ENCODE data around the gene ZNF335.
"Not testable (repeated sequence)": the region's sequence is repeated elsewhere in the genome, so short reads cannot be mapped to it uniquely, and the experiment has no call there.

The ZNF335 gene

DNA sequence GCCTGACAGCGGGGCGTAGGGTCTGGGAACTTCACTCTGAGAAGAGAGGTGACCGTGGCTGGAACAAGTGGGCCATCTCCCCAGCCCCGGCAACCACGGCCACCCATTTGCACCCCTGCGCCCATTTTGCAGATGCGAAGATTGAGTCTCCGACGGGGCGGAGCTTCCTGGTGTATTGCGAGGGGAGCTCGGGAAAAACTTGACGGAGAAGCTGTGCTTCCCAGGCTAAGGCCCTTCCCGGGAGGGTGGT, 653 bp downstream of the ZNF335 start:
- in situ Hi-C loops (cut with HindIII; ENCODE audit: low sequenced_read_pairs), result no loop called here

DNA sequence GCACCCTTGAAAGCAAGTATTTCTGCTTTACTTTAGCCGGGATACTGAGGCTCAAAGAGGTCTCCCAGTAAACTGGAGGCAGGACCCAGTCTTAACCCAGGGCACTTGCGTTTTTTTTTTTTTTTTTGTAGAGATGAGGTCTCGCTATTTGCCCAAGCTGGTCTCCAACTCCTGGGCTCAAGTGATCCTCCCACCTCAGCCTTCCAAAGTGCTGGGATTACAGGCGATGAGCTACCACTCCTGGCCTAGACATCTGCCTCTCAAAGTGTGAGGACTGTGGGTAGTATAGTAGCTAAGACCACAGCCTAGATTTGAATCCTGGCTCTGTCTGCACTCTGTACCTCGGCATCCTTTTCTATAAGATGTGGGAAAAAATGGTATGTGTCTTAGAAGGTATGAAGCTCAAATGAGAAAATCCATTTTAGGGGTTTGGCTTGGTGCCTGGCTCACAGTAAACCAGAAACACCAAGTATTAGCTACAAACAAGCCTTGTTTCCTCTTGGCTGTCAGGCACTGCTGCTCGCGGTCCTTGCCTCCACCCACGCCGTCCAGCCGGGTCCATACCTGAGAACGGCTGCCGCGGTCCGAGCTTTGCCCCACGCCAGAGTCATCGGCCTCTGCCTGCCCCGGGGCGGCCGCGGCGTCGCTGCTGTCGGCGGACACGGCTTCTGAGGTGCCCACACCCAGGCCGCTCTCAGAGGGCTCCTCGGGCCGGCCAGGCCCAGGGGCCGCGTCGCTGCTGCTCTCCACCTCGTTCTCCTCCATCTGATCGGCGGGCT, 1.2 kb downstream of the ZNF335 start:
- in situ Hi-C loops (cut with HindIII; ENCODE audit: low sequenced_read_pairs), result no loop called here

DNA sequence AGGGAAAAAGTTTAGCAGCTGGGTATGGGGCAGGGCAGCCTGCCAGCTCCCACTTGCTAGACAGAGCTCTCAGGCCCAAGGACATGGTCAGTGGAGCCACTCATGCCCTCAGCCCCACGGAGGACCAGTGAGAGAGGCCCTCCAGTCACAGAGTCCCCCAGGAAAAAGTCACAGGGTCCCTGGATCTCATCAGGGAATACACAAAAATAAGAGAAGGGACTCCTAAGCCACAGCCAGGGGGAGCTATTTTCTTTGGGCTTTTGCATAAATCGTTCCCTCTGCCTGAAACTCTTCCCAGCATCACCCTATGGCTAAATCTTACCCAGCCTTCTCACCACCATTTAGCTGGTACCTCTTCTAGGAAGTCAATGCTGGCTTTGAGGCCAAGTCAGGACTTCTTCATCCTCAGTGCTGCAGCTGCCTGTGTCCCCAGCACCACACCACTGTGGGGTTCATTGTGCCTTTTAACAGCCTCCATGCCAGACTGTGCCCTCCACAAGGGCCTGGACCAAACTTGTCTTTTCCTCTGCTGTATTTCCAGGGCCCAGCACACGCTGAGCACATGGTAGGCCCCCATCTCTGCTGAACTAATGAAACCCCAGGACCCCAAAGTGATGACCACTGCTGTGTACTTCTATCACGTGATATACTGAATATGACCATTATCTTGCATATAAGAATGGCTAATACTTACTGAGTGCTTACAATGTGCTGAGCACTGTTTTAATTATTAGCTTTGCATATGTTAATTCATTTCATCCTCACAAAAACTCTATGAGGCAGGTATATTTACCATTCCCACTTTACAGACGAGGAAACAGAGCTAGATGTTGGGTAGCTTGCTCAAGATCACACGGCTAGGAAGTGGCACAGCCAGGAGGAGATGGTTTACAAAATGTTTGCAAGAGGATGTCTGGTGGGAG, 2.0 kb downstream of the ZNF335 start:
- in situ Hi-C loops (cut with HindIII; ENCODE audit: low sequenced_read_pairs), result no loop called here

DNA sequence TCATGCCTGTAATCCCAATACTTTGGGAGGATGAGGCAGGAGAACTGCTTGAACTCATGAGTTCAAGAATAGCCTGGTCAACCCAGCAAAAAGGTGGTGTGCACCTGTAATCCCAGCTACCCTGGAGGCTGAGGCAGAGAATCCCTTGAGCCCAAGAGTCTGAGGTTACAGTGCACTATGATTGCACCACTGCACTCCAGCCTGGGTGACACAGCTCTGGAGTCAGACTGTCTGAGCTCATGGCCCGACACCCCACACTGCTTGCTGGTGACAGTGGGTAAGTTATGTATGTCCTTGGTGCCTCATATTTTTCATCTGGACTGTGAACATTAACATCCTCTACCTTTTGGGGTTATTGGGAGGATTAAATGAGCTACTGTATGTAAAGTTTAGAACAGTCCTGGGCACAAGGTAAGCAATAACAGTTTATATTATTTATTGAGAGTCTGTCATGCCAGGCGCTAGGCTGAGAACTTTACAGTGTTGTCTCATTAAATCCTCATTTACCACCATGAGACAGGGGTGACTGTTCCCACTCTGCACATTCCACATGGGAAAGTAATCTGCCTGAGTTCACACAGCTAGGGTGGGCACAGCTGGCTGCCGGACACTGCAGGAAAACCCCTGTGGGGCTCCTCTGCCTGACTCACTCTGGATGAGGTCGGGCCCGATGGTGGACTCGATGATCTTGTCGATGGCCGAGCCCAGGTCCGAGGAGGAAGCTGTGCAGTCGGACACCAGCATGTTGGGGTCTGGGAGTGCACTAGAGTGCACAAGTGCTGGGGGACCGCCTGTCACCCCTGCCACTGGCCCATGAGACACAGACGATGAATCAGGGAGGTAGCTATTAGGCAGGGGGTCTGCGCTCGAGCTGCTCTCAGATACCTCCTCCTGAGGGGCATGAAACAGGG, 2.9 kb downstream of the ZNF335 start:
- in situ Hi-C loops (cut with HindIII; ENCODE audit: low sequenced_read_pairs), result no loop called here

DNA sequence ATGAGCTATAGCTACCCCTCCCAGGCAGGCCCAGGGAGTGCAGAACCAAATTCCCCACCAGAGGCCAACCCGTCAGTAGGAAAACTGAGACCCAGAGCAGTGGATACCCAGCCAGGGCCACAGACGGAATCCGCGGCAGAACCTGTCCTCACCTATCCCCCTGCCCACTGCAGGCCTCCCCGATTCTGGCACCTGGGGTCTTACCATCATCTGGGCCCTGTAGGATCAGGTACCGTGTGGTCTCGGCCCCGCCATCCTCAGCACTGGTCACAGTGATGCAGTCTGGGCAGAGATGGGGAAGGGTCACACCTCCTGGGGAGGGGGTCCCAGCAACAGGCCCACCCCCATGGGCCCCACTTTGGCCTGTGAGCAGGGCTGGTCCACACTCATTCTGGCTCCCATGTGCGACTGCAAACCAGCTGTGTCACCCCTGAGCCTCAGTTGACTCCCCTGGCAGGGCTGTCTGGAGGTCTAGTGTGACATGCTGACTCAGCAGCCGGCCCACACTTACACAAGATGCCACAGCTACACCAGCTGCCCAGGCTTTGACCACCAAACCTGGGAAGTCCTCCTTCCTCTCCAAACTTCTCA, 3.8 kb downstream of the ZNF335 start:
- in situ Hi-C loops (cut with HindIII; ENCODE audit: low sequenced_read_pairs), result no loop called here

DNA sequence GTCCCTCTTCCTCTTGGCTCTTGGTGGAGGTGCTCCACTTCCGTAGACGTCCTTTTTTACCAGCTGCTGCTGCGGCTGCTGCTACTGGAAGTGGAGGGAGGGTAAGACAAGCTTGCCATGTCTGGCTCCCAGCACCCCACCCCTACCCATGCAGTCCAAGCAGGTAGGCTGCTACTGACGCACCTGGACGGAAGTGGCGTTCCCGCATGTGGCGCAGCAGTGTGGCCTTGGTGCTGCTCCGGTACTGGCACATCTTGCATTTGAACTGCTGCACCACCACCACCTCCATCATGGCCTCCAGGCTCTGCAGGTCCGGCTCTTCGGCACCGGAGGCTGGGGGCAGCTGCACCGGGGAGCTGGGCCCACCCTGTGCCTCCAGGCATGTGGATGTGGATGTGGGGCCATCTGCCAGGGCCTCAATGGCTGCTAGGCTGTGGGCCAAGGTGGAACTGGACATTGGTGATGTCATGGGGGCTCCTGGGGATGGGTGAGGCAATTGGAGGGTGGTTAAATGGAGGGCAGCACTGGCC, 4.4 kb downstream of the ZNF335 start:
- in situ Hi-C loops (cut with HindIII; ENCODE audit: low sequenced_read_pairs), result no loop called here

DNA sequence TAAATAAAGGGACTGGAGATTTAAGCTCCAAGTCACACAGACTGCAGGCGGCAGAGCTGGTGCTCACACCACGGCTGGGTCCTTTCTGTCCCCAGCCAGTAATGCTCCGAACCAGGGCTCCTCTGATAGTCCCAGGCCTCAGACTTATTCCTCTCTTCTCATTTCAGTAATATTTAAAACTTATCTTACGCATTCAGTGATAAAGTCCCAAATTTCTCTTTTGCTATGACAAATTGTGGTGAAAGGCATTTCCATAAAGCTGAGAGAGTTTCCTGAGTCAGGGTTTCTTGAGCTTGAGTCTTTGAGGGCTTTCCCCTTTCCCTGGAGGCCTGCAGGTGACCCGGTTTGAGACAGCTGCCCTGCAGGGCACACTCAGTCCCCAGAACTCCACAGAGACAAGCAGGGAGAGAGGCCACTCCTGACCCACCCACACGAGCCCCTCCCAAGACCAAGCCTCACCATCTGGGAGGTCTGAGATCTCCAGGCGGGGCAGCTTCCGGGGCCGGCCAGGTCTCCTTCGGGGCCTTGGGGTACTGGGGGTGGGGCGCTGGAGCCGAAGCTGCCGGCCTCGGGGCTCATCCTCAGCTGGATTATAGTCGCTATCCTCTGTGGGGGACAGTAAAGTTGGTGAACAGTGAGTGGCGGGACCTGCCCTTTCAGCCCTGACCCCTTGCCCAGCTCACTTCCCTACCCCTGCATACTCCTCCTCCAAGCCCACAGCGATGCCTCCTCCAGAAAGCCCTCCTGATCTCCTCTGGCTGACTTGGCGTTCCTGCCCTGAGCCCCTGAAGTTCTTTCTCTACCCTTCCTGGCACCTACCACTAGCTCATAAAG, 6.6 kb downstream of the ZNF335 start:
- in situ Hi-C loops (cut with HindIII; ENCODE audit: low sequenced_read_pairs), result no loop called here

DNA sequence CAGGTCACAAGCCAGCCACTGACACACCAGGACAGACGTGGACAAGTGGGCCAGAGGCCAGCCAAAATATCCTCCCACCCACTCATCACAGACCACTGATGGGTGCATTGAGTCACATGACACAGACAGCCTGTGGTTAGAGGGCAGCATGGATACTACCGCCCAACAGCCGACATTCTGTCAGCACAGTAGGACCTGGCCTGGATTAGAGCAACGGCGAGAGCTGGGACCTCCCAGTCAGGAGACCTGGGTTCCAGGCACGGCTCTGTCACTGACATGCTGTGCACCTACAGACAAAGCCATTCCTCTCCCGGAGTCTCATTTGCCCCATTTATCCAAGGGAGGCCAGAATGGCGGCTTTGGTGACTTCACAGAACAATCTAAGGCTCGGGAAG, 8.0 kb downstream of the ZNF335 start:
- in situ Hi-C loops (cut with HindIII; ENCODE audit: low sequenced_read_pairs), result no loop called here

DNA sequence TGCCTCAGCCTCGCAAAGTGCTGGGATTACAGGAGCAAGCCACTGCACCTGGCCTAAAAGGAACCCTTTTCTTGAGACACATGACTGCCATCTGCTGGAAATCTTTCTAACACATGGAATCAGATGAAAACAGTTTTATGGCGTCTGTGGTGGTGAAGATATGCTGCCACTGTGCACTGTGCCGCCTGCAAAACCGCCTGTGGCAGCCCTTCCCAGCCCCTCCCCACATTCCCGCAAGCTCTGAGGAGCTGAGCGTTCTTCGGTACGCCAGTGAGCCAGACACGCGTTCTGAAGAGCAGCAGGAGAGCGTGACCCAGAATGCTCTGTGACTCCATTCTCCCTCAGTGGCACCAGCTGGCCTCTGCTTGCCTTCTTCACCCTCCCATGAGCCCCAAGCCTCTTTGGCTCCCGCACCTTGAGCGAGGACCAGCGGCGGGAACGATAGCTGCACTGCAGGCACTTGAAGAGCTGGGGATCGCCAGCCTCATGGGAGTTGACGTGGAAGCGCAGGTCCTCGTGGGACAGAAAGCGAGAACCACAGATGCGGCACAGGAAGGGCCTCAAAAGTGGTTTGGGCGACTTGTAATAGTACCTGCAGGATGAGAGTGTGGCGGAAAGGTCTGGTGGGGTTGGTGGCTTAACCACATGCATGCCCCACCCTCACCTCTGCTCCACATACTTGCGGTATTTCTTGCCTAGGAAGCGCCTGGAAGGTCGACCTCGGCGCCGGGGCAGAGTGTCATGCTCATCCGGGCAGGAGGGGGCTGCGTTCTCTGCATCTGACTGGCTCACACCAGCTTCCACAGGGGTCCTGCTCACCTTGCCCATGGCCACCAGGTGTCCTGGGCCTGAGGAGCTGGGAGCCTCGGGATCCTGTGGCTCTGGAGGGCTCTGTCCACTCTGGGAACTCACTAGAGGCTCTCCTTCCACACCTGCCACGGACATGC, 8.7 kb downstream of the ZNF335 start:
- in situ Hi-C loops (cut with HindIII; ENCODE audit: low sequenced_read_pairs), result no loop called here

DNA sequence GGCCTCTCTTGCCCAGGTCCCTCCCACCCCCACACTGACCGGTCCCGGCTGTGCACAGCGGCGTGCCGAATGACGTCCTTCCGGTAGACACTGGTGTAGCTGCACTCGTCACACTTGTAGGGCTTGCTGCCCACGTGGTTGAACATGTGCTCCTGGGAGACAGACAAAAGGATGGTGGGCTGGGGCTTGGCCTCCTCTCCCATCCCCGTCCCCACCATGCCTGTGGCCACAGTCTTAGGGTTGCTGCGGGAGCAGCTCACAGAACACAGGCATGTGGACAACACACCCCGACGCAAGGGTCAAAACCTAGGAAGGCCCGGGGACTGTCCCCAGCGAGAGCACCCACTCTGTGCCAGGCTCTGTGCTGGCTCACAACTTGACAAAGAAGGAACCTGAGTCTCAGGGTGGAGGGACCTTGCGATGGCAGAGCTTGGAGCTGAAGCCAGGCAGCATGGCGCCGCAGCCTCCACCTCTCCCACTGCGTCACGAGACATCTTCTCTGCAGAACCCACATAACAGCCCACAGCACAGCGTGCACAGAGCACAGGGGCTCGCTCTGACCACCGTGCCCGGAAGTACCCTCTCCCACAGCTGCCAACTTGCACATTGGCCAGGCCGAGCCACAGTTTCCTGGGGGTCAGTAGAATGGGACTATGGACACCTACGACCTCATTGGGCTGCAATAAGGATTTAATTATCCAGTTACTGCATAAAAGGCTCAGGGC, 9.8 kb downstream of the ZNF335 start:
- in situ Hi-C loops (cut with HindIII; ENCODE audit: low sequenced_read_pairs), result no loop called here

DNA sequence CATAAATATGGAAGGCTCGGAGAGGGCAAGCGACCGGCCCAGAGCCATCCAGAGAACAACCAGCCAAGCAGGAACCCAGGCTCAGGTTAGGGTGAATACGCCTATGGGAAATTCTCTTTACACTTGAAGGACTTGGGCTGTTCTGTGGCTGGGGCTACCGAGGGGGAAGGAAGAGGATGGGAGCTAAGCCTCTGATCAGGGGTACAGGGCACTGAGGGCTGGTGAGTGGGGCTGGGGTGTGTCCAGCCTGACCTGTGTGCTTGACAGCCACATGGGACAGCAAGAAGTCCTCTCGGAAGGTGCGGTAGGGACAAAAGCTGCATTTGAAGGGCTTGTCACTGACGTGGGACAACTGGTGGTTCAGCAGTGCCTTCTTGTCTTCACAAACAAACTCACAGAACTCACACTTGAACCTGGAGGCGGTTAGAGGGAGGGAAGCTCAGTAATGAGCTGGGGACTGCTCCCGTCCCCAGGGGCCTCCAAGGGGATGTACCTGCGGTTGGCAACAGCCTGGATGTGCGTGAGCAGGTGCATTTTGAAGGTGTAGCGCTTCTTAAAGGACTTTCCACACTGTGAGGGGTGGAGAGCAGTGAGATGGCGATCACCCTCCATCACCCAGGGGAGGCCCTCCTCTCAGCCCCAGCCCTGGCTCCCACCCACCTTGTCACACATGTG, 11.9 kb downstream of the ZNF335 start:
- in situ Hi-C loops (cut with HindIII; ENCODE audit: low sequenced_read_pairs), result no loop called here

DNA sequence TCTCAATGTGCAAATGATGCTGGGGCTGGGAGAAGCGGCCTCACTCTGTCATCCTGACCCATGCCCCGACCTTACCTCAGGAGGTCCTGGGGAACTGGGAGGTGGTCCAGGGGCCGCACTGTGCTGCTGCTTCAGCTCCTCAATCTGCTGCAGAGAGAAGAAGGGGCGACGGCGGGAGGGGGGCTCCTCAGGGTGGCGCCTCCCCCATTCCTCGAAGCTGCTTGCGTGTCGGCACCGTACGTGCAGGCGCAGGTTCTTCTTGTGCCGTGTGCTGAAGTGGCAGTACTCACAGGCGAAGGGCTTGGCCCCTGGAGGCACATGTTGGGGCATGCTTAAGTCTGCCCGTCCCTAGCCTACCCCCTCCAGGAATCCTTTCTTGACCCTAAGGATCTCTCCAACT, 12.9 kb downstream of the ZNF335 start:
- in situ Hi-C loops (cut with HindIII; ENCODE audit: low sequenced_read_pairs), result no loop called here

DNA sequence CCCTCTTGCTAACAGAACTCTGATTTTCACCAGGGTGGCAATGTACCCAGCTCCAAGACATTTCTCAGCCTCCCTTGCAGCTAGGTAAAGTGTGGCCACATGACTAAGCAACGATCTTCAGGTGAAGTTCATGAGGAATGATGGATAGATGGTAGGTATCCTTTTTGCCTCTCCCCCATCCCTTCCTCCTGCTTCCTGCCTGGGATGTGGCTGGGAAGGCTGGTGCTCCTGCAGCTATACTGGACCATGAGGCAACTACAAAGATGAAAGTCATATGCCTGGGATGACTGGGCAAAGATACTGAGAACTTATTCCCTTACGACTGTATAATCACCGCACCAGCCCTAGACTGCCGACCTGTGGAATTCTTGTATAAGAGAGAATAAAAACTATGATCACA, 13.4 kb downstream of the ZNF335 start:
- in situ Hi-C loops (cut with HindIII; ENCODE audit: low sequenced_read_pairs), result no loop called here

DNA sequence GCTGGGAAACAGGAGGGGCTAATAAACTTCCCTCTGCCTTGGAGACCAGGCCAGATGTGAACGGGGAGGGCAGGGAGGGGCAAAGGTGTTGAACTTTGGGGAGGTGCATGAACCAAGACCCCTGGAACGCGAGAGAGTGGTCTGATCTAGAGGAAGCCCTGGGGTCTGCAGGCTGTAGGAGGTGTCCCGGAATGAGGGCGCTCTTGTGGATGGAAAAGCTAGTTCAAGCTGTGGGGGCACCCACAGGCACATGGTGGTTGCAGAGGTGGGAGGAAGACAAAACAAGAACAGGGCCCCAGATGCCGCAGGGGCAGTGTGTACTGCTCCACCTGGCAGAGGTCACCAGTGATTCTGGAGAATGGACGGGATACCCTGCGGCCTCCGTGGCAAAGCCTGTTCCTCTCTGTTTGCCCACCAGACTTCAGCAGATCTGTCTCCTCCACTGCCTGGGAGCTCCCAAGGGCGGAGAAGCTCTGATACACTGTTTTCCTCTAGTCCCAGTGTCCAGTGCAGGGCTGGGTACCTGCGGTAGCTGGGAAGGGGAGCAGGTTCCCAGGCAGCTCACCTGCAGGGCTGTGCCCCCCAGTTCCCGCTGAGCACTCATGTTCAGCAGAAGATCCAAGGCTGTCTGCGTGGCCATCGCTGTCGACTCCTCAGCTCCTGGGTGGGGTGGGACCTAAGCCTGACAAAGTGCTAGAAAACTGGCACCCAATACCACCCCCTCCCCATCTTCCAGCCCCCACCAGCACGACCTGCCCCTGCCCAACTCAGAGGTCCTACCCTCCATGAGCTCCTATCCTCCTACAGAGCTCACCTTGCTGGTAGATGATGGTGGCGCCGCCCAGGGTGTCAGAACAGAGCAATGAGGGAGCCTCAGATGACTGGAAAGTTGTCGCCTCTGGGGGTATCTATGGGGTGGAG, 14.7 kb downstream of the ZNF335 start:
- in situ Hi-C loops (cut with HindIII; ENCODE audit: low sequenced_read_pairs), result no loop called here

DNA sequence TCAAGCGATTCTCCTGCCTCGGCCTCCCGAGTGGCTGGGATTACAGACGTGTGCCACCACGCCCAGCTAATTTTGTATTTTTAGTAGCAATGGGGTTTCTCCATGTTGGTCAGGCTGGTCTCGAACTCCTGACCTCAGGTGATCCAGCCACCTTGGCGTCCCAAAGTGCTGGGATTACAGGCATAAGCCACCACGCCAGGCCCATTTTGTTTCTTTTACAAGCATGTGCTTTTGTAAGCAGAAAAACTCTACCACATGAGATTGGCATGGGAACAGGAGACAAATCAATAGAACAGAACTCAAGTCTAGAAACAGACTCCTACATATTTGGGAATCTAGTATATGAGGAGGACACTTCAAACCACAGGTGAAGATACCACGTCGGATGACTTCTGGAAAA, 15.7 kb downstream of the ZNF335 start:
- in situ Hi-C loops (cut with HindIII; ENCODE audit: low sequenced_read_pairs), result not testable (repeated sequence)

DNA sequence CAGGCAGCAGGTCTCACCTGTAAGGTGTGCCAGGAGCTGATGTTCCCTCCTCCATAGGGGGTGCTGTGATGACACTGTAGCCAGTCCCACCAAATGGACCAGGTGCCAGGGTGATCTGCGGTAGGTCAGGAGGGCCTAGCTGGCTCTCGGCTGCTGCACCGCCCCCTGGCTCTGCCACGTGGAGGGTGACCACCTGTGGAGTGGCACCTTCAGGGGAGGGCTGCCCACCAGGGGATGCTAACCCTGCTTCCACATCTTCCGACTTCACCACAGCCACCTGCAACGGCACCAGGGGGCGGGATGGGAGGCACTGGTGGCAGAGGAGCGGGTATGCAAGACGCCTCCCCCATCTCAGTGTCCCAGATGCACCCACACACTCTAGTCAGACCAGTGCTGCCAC, 18.3 kb downstream of the ZNF335 start:
- in situ Hi-C loops (cut with HindIII; ENCODE audit: low sequenced_read_pairs), result no loop called here

DNA sequence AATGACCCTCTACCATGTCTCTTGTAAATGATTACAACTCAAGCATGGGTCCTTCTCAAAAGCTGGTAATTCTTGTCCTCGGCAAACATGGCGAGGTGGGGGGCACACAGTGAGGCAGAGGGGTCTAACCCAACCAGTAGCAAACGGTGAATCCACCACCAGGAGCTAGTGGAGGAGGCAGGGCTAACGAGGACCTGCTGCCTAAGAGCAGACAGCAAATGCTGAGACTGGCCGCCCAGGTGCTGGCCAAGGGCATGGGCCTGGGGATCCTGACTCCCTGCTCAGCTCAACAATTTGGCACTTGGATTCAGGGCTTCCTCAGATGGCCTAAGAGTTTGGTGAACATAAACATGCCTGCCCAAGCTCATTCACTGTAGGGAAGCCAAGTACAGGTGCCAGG, 19.1 kb downstream of the ZNF335 start:
- in situ Hi-C loops (cut with HindIII; ENCODE audit: low sequenced_read_pairs), result no loop called here
